Thyroid gland (tissue), 4 donors: Measurements from ENCODE around the gene BICD2.

ENCODE experiments used
- POLR2A ChIP-seq, 2 donors: fragments of 450-650 bp; IDR thresholded peaks; one replicate each; pipeline ENCODE4 v1.6.1; 2017; ENCODE audit warnings: antibody characterized with exemption in 2 of 2, mild to moderate bottlenecking in 2 of 2, moderate library complexity in 1 of 2
- TF ChIP-seq, protein P1 (sequence below), 6 experiments: fragments of 200-600 bp in 3 of 6; fragments of 450-650 bp in 3 of 6; sonication (generic) in 3 of 6; IDR thresholded peaks; one replicate each; pipeline ENCODE4 v1.5.1; 2016 to 2019; ENCODE audit warnings: antibody characterized with exemption in 6 of 6, mild to moderate bottlenecking in 2 of 6, inconsistent platforms in 1 of 6, moderate library complexity in 1 of 6

DNA sequence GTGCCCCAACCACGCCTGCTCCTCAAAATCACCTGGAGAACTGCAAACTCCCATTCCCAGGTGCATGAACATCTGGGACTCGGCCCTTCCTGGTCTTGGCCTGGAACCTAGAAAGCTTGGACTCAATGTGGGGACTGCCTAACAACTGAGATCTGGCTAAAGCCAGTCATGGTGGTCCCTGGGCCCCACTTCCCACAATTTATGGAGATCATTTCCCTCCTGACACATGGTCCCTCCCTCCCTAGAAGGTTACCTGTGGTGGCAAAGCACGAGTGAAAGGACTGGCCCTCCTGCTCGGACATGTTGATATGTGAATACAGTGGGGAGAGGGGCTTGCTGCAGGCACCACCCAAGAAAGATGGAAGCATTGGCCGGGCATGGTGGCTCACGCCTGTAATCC, 18.8 kb downstream of the BICD2 start:
- TF ChIP-seq, protein P1, sequence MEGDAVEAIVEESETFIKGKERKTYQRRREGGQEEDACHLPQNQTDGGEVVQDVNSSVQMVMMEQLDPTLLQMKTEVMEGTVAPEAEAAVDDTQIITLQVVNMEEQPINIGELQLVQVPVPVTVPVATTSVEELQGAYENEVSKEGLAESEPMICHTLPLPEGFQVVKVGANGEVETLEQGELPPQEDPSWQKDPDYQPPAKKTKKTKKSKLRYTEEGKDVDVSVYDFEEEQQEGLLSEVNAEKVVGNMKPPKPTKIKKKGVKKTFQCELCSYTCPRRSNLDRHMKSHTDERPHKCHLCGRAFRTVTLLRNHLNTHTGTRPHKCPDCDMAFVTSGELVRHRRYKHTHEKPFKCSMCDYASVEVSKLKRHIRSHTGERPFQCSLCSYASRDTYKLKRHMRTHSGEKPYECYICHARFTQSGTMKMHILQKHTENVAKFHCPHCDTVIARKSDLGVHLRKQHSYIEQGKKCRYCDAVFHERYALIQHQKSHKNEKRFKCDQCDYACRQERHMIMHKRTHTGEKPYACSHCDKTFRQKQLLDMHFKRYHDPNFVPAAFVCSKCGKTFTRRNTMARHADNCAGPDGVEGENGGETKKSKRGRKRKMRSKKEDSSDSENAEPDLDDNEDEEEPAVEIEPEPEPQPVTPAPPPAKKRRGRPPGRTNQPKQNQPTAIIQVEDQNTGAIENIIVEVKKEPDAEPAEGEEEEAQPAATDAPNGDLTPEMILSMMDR (IDR thresholded peaks at IDR 0.05), result no peak
- TF ChIP-seq POLR2A (IDR thresholded peaks at IDR 0.05), result no peak
